Esophagus muscularis mucosa (tissue), 3 donors: ENCODE data around the gene RASIP1.

ENCODE experiments used
- CTCF ChIP-seq, 3 experiments: fragments of 200-600 bp in 2 of 3; fragments of 450-650 bp in 1 of 3; sonication (generic) in 2 of 3; IDR thresholded peaks; one replicate each; pipeline ENCODE4 v1.5.1; 2017 to 2019; ENCODE audit warnings: antibody characterized with exemption in 3 of 3, mild to moderate bottlenecking in 2 of 3, moderate library complexity in 1 of 3
- POLR2A ChIP-seq: fragments of 450-650 bp; IDR thresholded peaks from one replicate; pipeline ENCODE4 v1.6.1; 2017; ENCODE audit warnings: antibody characterized with exemption, moderate library complexity, mild to moderate bottlenecking, low read depth
- POLR2AphosphoS5 ChIP-seq, 2 donors: sonication (generic); formaldehyde crosslinking; IDR thresholded peaks; one replicate each; pipeline ENCODE4 v1.6.1; 2017; ENCODE audit warnings: antibody characterized with exemption in 2 of 2

- TF ChIP-seq POLR2A: no peak
- TF ChIP-seq CTCF (IDR thresholded peaks at IDR 0.05): no peak
- no peak for TF ChIP-seq POLR2AphosphoS5 (IDR thresholded peaks at IDR 0.05)
Observed at GRCh38 chr19:48678201-48678600, 62.2 kb downstream of the RASIP1 start.
